ENCODE measurements around the gene LRRC8C.

DNA sequence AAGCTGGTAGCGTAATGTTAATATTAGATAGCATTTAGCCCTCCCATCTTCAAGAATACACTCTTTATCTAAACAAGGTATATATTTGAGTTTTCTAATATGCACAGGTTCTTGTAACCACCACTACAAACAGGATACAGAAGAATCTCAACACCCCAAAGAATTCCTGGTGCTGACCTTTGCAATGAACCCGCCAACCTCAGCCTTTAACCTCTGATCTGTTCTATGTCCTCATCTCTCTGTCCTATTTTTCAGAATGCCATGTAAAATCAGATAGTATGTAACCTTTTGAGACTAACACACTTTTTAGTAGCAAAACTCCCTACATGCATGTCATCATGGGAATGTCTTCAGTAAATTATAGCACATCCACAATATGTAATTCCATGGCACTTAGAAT is 71.1 kb downstream of the LRRC8C start:
- TF ChIP-seq EZH2phosphoT487 (IDR thresholded peaks at IDR 0.05) (no peak), EZH2 (IDR thresholded peaks at IDR 0.05) (no peak)
- TF ChIP-seq, protein P1, sequence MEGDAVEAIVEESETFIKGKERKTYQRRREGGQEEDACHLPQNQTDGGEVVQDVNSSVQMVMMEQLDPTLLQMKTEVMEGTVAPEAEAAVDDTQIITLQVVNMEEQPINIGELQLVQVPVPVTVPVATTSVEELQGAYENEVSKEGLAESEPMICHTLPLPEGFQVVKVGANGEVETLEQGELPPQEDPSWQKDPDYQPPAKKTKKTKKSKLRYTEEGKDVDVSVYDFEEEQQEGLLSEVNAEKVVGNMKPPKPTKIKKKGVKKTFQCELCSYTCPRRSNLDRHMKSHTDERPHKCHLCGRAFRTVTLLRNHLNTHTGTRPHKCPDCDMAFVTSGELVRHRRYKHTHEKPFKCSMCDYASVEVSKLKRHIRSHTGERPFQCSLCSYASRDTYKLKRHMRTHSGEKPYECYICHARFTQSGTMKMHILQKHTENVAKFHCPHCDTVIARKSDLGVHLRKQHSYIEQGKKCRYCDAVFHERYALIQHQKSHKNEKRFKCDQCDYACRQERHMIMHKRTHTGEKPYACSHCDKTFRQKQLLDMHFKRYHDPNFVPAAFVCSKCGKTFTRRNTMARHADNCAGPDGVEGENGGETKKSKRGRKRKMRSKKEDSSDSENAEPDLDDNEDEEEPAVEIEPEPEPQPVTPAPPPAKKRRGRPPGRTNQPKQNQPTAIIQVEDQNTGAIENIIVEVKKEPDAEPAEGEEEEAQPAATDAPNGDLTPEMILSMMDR (IDR thresholded peaks at IDR 0.05), result no peak
